SH-SY5Y (cell line): ENCODE results near the gene TEDC1.

Experiments
- GATA2 ChIP-seq: IDR thresholded peaks from 2 replicates; pipeline ENCODE4 v1.6.1; 2011; ENCODE audit warnings: mild to moderate bottlenecking, low read depth, low read length
- GATA3 ChIP-seq: IDR thresholded peaks from 2 replicates; pipeline ENCODE4 v1.6.1; 2011; ENCODE audit warnings: low read depth, mild to moderate bottlenecking, low read length, moderate library complexity

DNA sequence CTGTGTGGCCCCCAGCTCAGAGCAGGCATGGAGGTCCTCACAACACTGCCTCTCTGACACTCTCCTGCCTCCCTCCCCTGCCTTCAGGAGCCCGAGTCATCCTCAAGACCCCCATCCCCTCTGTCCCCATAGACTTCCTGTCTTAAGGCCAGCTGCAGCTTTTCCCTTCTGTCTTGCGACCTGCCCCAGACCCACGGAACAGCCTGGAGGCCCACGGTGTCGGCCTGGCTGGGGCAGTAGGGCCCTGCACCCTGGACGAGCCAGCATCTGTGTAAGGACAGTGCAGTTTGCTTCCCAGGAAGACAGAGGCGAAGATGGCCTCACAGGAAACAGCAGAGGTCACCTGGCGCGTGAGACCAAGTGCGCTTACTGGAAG is 9.7 kb downstream of the TEDC1 start:
- TF ChIP-seq GATA3 = no peak
- TF ChIP-seq GATA2 = no peak
